ENCODE measurements around the gene SPNS2.

The SPNS2 gene

GRCh38 chr17:4522661-4523060 lies 24.0 kb downstream of the SPNS2 start:
- no peaks in the 10 kb centered on the region for H3K27me3 ChIP-seq (ENCODE audit: insufficient read depth, poor library complexity, severe bottlenecking)
- no peak for TF ChIP-seq CTCF (IDR thresholded peaks at IDR 0.05; ENCODE audit: poor library complexity, severe bottlenecking)
- peaks cover 13% of the 10 kb centered on the region for H3K4me1 ChIP-seq (ENCODE audit: insufficient read depth, poor library complexity, severe bottlenecking)
- ATAC-seq (ENCODE audit: low read depth) (no peak), DNase-seq (ENCODE audit: low spot score) (no peak)
- H3K36me3 ChIP-seq (ENCODE audit: low read depth): no peaks in the 10 kb centered on the region
- H3K4me3 ChIP-seq (ENCODE audit: severe bottlenecking): no peak overlapping the region
- H3K27ac ChIP-seq (ENCODE audit: poor library complexity, severe bottlenecking): no peak overlapping the region
- H3K9me3 ChIP-seq (ENCODE audit: severe bottlenecking): no peaks in the 10 kb centered on the region

GRCh38 chr17:4523946-4524345 lies 25.3 kb downstream of the SPNS2 start:
- no peak for DNase-seq (ENCODE audit: low spot score)
- Histone ChIP-seq H3K36me3 (ENCODE audit: low read depth) (no peaks in the 10 kb centered on the region), H3K9me3 (ENCODE audit: severe bottlenecking) (no peaks in the 10 kb centered on the region), H3K27me3 (ENCODE audit: insufficient read depth, poor library complexity, severe bottlenecking) (no peaks in the 10 kb centered on the region), H3K4me3 (ENCODE audit: severe bottlenecking) (no peak overlapping the region), H3K27ac (ENCODE audit: poor library complexity, severe bottlenecking) (no peak overlapping the region), H3K4me1 (ENCODE audit: insufficient read depth, poor library complexity, severe bottlenecking) (peaks cover 13% of the 10 kb centered on the region)
- ATAC-seq (ENCODE audit: low read depth): no peak
- TF ChIP-seq CTCF (IDR thresholded peaks at IDR 0.05; ENCODE audit: poor library complexity, severe bottlenecking): no peak

- no peak overlapping the region for H3K4me3 ChIP-seq (ENCODE audit: severe bottlenecking)
- ATAC-seq (ENCODE audit: low read depth) (no peak), DNase-seq (ENCODE audit: low spot score) (no peak)
- peaks cover 12% of the 10 kb centered on the region for H3K4me1 ChIP-seq (ENCODE audit: insufficient read depth, poor library complexity, severe bottlenecking)
- H3K9me3 ChIP-seq (ENCODE audit: severe bottlenecking): no peaks in the 10 kb centered on the region
- no peaks in the 10 kb centered on the region for H3K27me3 ChIP-seq (ENCODE audit: insufficient read depth, poor library complexity, severe bottlenecking)
- no peak for TF ChIP-seq CTCF (IDR thresholded peaks at IDR 0.05; ENCODE audit: poor library complexity, severe bottlenecking)
- H3K27ac ChIP-seq (ENCODE audit: poor library complexity, severe bottlenecking): no peak overlapping the region
- H3K36me3 ChIP-seq (ENCODE audit: low read depth): no peaks in the 10 kb centered on the region
Measured at GRCh38 chr17:4525691-4526397, 27.2 kb downstream of the SPNS2 start.

GRCh38 chr17:4527134-4527533 lies 28.5 kb downstream of the SPNS2 start:
- ATAC-seq (ENCODE audit: low read depth) (no peak), DNase-seq (ENCODE audit: low spot score) (no peak)
- no peak overlapping the region for H3K27ac ChIP-seq (ENCODE audit: poor library complexity, severe bottlenecking)
- no peaks in the 10 kb centered on the region for H3K4me1 ChIP-seq (ENCODE audit: insufficient read depth, poor library complexity, severe bottlenecking)
- no peaks in the 10 kb centered on the region for H3K9me3 ChIP-seq (ENCODE audit: severe bottlenecking)
- no peak overlapping the region for H3K4me3 ChIP-seq (ENCODE audit: severe bottlenecking)
- H3K36me3 ChIP-seq (ENCODE audit: low read depth): no peaks in the 10 kb centered on the region
- TF ChIP-seq CTCF (IDR thresholded peaks at IDR 0.05; ENCODE audit: poor library complexity, severe bottlenecking): no peak
- H3K27me3 ChIP-seq (ENCODE audit: insufficient read depth, poor library complexity, severe bottlenecking): no peaks in the 10 kb centered on the region

- TF ChIP-seq CTCF (IDR thresholded peaks at IDR 0.05; ENCODE audit: poor library complexity, severe bottlenecking): no peak
- H3K36me3 ChIP-seq (ENCODE audit: low read depth): no peaks in the 10 kb centered on the region
- H3K27ac ChIP-seq (ENCODE audit: poor library complexity, severe bottlenecking): no peak overlapping the region
- H3K9me3 ChIP-seq (ENCODE audit: severe bottlenecking): no peaks in the 10 kb centered on the region
- no peaks in the 10 kb centered on the region for H3K27me3 ChIP-seq (ENCODE audit: insufficient read depth, poor library complexity, severe bottlenecking)
- no peak for DNase-seq (ENCODE audit: low spot score)
- H3K4me3 ChIP-seq (ENCODE audit: severe bottlenecking): no peak overlapping the region
- no peak for ATAC-seq (ENCODE audit: low read depth)
- H3K4me1 ChIP-seq (ENCODE audit: insufficient read depth, poor library complexity, severe bottlenecking): no peaks in the 10 kb centered on the region
Measured at GRCh38 chr17:4527566-4528125, 29.0 kb downstream of the SPNS2 start.
